Erythroblast (primary cell): ENCODE results near the gene SLC5A9.

ENCODE experiments used
- GATA1 ChIP-seq: IDR thresholded peaks from 2 replicates; pipeline ENCODE4 v1.6.1; 2011; ENCODE audit warnings: low read depth, mild to moderate bottlenecking, control low read depth, low read length, moderate library complexity
- POLR2A ChIP-seq: IDR thresholded peaks from 2 replicates; pipeline ENCODE4 v1.6.1; 2011; ENCODE audit warnings: mild to moderate bottlenecking, low read length

GRCh38 chr1:48245106-48245505 is 22.6 kb downstream of the SLC5A9 start:
- TF ChIP-seq POLR2A (no peak), GATA1 (no peak)
